Endometrial microvascular endothelial cells (primary cell): ENCODE results near the gene WWTR1. TPM values are rescaled to one million over a fixed set of nuclear protein-coding genes. Genes with fewer than 3 reads are reported as not detected.

Source experiments
- in situ Hi-C: cut with HindIII; loops from 2 replicates; pipeline ENCODE4 v1.10.0; 2017; ENCODE audit warnings: low sequenced_read_pairs, low pct_unique_long_range_greater_than_20kb; ENCODE audit errors: inconsistent ontology term
- total RNA-seq: library from RNA; depleted of rRNA; stranded (reverse); fragments of >200 nt; gene quantifications from one replicate; pipeline ENCODE4 v1.2.3, GENCODE V29; 2015; ENCODE audit errors: inconsistent ontology term

Gene WWTR1
- total RNA-seq, 1 donor from 2014 or later, result 77.3 TPM

GRCh38 chr3:149552700-149553099 is 105.1 kb downstream of the WWTR1 start:
- in situ Hi-C loops, result no loop called here

GRCh38 chr3:149551500-149551899 is 106.3 kb downstream of the WWTR1 start:
- in situ Hi-C loops, result no loop called here

- in situ Hi-C loops, result no loop called here
Measured at GRCh38 chr3:149548669-149549065, 109.2 kb downstream of the WWTR1 start.

GRCh38 chr3:149547954-149548668 is 109.7 kb downstream of the WWTR1 start:
- in situ Hi-C loops, result no loop called here

- in situ Hi-C loops, result no loop called here
Measured at GRCh38 chr3:149547413-149547812, 110.4 kb downstream of the WWTR1 start.

GRCh38 chr3:149545049-149545448 is 112.8 kb downstream of the WWTR1 start:
- in situ Hi-C loops, result no loop called here

GRCh38 chr3:149542375-149543312 is 115.2 kb downstream of the WWTR1 start:
- in situ Hi-C loops, result loop anchor here (5.0 kb wide), 1 partner anchor 35 kb away; no protein-coding TSS in a partner anchor

GRCh38 chr3:149541091-149541491 is 116.7 kb downstream of the WWTR1 start:
- in situ Hi-C loops, result loop anchor here (5.0 kb wide), 1 partner anchor 36 kb away; no protein-coding TSS in a partner anchor

GRCh38 chr3:149538371-149538770 is 119.5 kb downstream of the WWTR1 start:
- in situ Hi-C loops, result no loop called here

- in situ Hi-C loops, result no loop called here
Measured at GRCh38 chr3:149536429-149536828, 121.4 kb downstream of the WWTR1 start.

- in situ Hi-C loops, result no loop called here
Measured at GRCh38 chr3:149535333-149535685, 122.5 kb downstream of the WWTR1 start.

GRCh38 chr3:149534671-149535332 is 123.0 kb downstream of the WWTR1 start:
- in situ Hi-C loops, result no loop called here

GRCh38 chr3:149534082-149534481 is 123.7 kb downstream of the WWTR1 start:
- in situ Hi-C loops, result no loop called here

- in situ Hi-C loops, result no loop called here
Measured at GRCh38 chr3:149532489-149533180, 125.2 kb downstream of the WWTR1 start.

- in situ Hi-C loops, result no loop called here
Measured at GRCh38 chr3:149529099-149529498, 128.7 kb downstream of the WWTR1 start.

GRCh38 chr3:149528340-149528650 is 129.5 kb downstream of the WWTR1 start:
- in situ Hi-C loops, result no loop called here

- in situ Hi-C loops, result no loop called here
Measured at GRCh38 chr3:149527531-149528339, 130.1 kb downstream of the WWTR1 start.
